22Rv1 (cell line): ENCODE data around the gene CAPZB.

Source experiments
- ZFX ChIP-seq: fragments of 450-650 bp; IDR thresholded peaks from 2 replicates; pipeline ENCODE4 v1.6.1; 2017; ENCODE audit warnings: antibody characterized with exemption, borderline replicate concordance
- TF ChIP-seq, protein P1 (sequence below): fragments of 450-650 bp; IDR thresholded peaks from 2 replicates; pipeline ENCODE4 v1.5.1; 2017; ENCODE audit warnings: mild to moderate bottlenecking

DNA sequence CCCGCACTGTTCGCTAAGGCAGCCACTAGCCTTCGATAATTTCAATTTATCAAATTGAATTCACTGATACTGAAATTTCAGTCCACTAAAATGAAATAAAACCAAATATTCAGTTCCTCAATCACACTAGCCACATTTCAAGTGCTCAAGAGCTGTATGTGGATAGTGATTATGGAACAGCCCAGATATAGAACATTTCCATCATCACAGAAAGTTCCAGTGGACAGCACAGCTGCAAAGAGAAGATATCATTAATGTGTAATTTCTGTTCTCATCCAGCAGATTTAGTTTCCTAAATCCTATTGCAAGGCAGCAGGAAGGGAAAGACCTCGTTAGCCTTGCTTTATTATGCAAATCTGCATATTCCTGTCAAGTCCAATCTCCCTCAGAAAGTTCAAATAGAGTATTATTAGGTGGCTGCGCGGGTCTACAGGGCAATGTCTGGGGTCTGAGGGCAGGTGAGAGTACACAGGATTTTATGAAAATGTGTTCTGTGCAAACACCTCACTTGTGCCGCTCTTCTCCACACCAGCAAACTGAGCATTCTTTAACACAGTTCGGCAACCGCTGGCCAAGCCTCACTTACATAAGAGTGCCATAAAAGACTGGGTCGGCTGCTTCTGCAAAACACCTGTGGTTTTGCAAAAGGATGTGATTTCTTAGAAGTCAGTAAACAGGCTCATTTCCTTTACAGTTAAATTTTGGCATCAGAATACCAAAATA, 22.4 kb downstream of the CAPZB start:
- TF ChIP-seq, protein P1, sequence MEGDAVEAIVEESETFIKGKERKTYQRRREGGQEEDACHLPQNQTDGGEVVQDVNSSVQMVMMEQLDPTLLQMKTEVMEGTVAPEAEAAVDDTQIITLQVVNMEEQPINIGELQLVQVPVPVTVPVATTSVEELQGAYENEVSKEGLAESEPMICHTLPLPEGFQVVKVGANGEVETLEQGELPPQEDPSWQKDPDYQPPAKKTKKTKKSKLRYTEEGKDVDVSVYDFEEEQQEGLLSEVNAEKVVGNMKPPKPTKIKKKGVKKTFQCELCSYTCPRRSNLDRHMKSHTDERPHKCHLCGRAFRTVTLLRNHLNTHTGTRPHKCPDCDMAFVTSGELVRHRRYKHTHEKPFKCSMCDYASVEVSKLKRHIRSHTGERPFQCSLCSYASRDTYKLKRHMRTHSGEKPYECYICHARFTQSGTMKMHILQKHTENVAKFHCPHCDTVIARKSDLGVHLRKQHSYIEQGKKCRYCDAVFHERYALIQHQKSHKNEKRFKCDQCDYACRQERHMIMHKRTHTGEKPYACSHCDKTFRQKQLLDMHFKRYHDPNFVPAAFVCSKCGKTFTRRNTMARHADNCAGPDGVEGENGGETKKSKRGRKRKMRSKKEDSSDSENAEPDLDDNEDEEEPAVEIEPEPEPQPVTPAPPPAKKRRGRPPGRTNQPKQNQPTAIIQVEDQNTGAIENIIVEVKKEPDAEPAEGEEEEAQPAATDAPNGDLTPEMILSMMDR, result no peak
- TF ChIP-seq ZFX, result no peak
